Tibial artery (tissue), 4 donors: ENCODE results near the gene ILDR2.

Source experiments
- DNase-seq, 2 donors: peaks; one replicate each; pipeline ENCODE4 v3.0.0-alpha.2; 2019
- H3K27ac ChIP-seq, 2 donors: fragments of 200-600 bp; sonication (generic) in 1 of 2; 1 replicate in 1 of 2; 2 replicates in 1 of 2; pipeline ENCODE4 v1.5.1; 2018 to 2019; ENCODE audit warnings: mild to moderate bottlenecking in 1 of 2
- H3K27me3 ChIP-seq, 2 donors: fragments of 200-600 bp; sonication (generic) in 1 of 2; one replicate each; pipeline versions ENCODE4 v1.5.1 to v1.6.0; 2016 to 2019
- H3K36me3 ChIP-seq, 3 donors: fragments of 200-600 bp; sonication (generic) in 2 of 3; one replicate each; pipeline ENCODE4 v1.5.1; 2016 to 2019; ENCODE audit warnings: mild to moderate bottlenecking in 2 of 3
- H3K4me1 ChIP-seq, 4 donors: fragments of 200-600 bp; sonication (generic) in 2 of 4; 1 replicate in 3 of 4; 2 replicates in 1 of 4; pipeline ENCODE4 v1.5.1; 2016 to 2019
- H3K4me3 ChIP-seq, 2 donors: fragments of 200-600 bp; sonication (generic) in 1 of 2; 1 replicate in 1 of 2; 2 replicates in 1 of 2; pipeline ENCODE4 v1.5.1; 2018 to 2019; ENCODE audit warnings: mild to moderate bottlenecking in 2 of 2
- H3K9me3 ChIP-seq, 3 donors: fragments of 200-600 bp; sonication (generic) in 1 of 3; one replicate each; pipeline ENCODE4 v1.5.1; 2016 to 2019
- intact Hi-C: fragments of 100-400 bp; cut with DNase I; formaldehyde crosslinking; loops from one replicate; pipeline ENCODE4 v1.15.0; 2023; ENCODE audit warnings: low total_unique reads
- TF ChIP-seq, protein P1 (sequence below), 2 experiments: fragments of 200-600 bp in 1 of 2; fragments of 450-650 bp in 1 of 2; IDR thresholded peaks; one replicate each; pipeline ENCODE4 v1.5.1; 2017 to 2019; ENCODE audit warnings: antibody characterized with exemption in 2 of 2, mild to moderate bottlenecking in 1 of 2, moderate library complexity in 1 of 2

ILDR2 gene

DNA sequence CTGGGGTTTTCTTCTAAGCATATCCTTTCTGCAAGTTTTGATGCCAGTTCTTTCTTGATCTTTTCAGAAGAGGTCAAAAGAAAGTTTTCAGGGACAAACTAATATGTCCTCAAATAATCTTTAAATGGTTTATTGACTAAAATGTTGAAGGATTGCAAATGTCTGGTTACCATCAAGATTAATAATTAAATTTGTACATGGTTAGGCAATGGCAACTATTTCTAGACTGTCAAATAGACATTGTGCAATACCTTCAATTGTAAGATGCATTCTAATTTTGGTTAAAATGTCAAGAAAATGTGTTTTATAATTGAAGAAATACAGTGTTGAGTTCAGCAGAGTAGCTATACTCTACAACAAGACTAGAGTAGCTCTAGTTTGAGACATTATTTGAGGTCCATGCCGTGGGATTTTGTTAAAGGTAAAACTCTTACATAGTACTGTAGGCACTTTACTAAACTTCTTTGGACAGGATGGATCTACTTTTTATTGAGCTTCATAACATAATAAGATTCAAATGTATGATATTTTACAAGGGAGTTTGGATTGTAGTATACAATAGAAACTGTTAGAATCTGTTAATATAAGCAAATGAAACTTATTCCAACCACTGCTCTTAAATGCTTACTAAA, 36.3 kb upstream of the ILDR2 start:
- intact Hi-C loops: no loop called here
- no peaks in the 10 kb centered on the region for H3K27me3 ChIP-seq
- TF ChIP-seq, protein P1, sequence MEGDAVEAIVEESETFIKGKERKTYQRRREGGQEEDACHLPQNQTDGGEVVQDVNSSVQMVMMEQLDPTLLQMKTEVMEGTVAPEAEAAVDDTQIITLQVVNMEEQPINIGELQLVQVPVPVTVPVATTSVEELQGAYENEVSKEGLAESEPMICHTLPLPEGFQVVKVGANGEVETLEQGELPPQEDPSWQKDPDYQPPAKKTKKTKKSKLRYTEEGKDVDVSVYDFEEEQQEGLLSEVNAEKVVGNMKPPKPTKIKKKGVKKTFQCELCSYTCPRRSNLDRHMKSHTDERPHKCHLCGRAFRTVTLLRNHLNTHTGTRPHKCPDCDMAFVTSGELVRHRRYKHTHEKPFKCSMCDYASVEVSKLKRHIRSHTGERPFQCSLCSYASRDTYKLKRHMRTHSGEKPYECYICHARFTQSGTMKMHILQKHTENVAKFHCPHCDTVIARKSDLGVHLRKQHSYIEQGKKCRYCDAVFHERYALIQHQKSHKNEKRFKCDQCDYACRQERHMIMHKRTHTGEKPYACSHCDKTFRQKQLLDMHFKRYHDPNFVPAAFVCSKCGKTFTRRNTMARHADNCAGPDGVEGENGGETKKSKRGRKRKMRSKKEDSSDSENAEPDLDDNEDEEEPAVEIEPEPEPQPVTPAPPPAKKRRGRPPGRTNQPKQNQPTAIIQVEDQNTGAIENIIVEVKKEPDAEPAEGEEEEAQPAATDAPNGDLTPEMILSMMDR (IDR thresholded peaks at IDR 0.05): no peak
- no peaks in the 10 kb centered on the region for H3K9me3 ChIP-seq
- H3K4me3 ChIP-seq: no peak overlapping the region
- no peak overlapping the region for H3K27ac ChIP-seq
- no peaks in the 10 kb centered on the region for H3K4me1 ChIP-seq
- no peak for DNase-seq
- H3K36me3 ChIP-seq: no peaks in the 10 kb centered on the region

DNA sequence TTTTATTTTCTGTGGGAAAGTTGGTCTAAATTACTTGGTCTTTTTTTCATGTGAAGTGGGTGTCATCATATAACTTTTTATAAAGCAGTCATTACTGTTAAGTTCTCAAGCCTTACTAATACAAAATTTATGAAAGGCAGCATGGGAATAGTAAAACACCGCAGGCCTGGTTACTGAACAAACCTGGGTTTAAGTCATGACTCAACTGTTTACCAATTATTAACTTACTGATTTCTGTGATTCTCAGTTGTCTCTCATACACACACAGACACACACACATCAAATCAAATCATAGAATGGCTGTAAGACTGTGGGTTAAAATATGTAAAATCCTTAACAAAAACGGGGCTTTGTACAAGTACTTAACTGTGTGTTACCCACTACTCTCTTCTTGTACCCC, 28.4 kb upstream of the ILDR2 start:
- Histone ChIP-seq H3K4me1 (no peaks in the 10 kb centered on the region), H3K9me3 (peaks cover 0 to 6% (median 0%) of the 10 kb centered on the region in 3 donors), H3K27me3 (no peaks in the 10 kb centered on the region), H3K27ac (no peak overlapping the region), H3K4me3 (no peak overlapping the region), H3K36me3 (no peaks in the 10 kb centered on the region)
- DNase-seq: no peak
- intact Hi-C loops: no loop called here
- TF ChIP-seq, protein P1 (IDR thresholded peaks at IDR 0.05): no peak

DNA sequence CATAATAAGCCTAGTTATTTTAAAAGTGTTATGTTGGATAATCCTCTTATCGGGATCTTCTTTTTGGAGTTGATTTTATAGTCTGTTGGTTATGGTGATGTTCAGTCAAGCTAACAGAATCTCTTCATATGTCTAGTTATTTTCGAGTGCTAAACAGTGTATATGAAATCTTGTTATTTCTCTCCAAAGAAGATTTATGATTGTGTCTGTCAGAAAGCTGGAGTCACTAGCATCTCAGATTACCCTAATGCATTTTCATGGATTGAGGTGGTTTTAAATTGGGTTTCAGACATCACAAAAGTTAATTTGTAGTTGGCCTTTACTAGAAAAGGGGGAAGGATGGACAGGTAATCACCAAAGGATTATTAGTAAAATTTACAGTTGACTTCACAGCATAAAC, 27.0 kb upstream of the ILDR2 start:
- TF ChIP-seq, protein P1 (IDR thresholded peaks at IDR 0.05): no peak
- no peaks in the 10 kb centered on the region for H3K27me3 ChIP-seq
- DNase-seq: no peak
- H3K36me3 ChIP-seq: no peaks in the 10 kb centered on the region
- H3K9me3 ChIP-seq: peaks cover 0 to 6% (median 0%) of the 10 kb centered on the region in 3 donors
- intact Hi-C loops: no loop called here
- H3K4me3 ChIP-seq: no peak overlapping the region
- H3K27ac ChIP-seq: no peak overlapping the region
- no peaks in the 10 kb centered on the region for H3K4me1 ChIP-seq

DNA sequence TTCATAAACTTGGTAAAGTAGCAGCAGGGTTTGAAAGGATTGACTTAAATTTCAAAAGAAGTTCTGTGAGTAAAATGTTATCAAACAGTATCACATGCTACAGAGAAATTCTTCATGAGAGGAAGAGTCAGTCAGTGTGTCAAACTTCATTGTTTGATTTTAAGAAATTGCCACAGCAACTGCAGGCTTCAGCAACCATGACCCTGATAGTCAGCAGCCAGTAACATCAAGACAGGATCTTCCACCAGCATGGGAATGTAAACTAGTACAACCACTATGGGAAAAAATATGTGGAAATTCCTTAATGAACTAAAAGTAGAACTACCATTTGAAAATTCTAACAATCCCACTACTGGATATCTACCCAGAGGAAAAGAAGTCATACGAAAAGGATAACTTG, 25.2 kb upstream of the ILDR2 start:
- intact Hi-C loops: no loop called here

DNA sequence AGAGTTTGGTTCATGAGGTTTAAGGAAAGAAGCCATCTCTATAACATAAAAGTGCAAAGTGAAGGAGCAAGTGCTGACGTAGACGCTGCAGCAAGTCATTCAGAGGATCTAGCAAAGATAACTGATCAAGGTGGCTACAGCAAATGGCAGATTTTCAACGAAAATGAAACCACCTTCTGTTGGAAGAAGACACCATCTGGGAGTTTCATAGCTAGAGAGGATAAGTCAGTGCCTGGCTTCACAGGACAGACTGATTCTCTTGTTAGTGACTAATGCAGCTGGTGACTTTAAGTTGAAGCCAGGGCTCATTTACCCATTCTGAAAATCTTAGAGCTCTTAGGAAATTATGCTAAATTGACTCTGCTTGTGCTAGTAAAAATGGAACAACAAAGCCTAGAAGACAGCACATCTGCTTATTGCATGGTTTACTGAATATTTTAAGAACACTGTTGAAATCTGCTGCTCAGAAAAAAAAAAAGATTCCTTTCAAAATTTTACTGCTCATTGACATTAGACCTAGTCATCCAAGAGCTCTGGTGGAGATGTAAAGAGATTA, 24.2 kb upstream of the ILDR2 start:
- DNase-seq: no peak
- H3K9me3 ChIP-seq: peaks cover 0 to 6% (median 0%) of the 10 kb centered on the region in 3 donors
- no peaks in the 10 kb centered on the region for H3K27me3 ChIP-seq
- no peak overlapping the region for H3K4me3 ChIP-seq
- intact Hi-C loops: no loop called here
- no peak overlapping the region for H3K27ac ChIP-seq
- TF ChIP-seq, protein P1 (IDR thresholded peaks at IDR 0.05): no peak
- H3K36me3 ChIP-seq: no peaks in the 10 kb centered on the region
- no peaks in the 10 kb centered on the region for H3K4me1 ChIP-seq

More for the DNA sequence above, 25.2 kb upstream of the ILDR2 start:
- H3K9me3 ChIP-seq: peaks cover 0 to 6% (median 0%) of the 10 kb centered on the region in 3 donors
- no peak overlapping the region for H3K4me3 ChIP-seq
- TF ChIP-seq, protein P1 (IDR thresholded peaks at IDR 0.05): no peak
- no peak for DNase-seq
- no peaks in the 10 kb centered on the region for H3K36me3 ChIP-seq
- no peaks in the 10 kb centered on the region for H3K27me3 ChIP-seq
- H3K4me1 ChIP-seq: no peaks in the 10 kb centered on the region
- H3K27ac ChIP-seq: no peak overlapping the region
